DMS53 (cell line): ENCODE measurements around the gene ITGB3.

Experiments
- DNase-seq: peaks from one replicate; lab custom pipeline; 2025; lab: John Stamatoyannopoulos, UW

ITGB3 gene

GRCh38 chr17:47276444-47276843 is 22.8 kb downstream of the ITGB3 start:
- DNase-seq, result no peak

DNA sequence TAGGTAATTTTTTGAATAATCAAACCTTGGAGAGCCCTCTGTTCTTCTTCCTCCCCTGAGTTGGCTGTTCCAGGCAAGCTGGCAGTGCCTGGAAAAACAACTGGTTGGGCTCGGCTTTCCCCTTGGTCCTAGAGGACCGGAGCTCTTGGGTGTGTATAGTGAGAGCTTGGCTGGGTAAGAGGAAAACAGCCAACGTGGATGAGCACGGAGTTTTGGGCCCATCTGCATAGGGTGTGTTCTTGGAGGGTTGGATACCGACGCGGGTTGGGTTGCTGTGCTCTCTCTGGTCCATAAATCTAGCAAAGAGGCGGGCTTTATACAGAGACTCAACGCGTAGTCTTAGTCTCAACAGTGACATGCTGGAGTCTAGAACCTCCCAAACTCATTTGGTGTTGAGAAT is 23.2 kb downstream of the ITGB3 start:
- peak; percentile 90 for DNase-seq

GRCh38 chr17:47277921-47278320 is 24.3 kb downstream of the ITGB3 start:
- DNase-seq, result no peak

- no peak for DNase-seq
Observed at GRCh38 chr17:47278561-47278960, 24.9 kb downstream of the ITGB3 start.

DNA sequence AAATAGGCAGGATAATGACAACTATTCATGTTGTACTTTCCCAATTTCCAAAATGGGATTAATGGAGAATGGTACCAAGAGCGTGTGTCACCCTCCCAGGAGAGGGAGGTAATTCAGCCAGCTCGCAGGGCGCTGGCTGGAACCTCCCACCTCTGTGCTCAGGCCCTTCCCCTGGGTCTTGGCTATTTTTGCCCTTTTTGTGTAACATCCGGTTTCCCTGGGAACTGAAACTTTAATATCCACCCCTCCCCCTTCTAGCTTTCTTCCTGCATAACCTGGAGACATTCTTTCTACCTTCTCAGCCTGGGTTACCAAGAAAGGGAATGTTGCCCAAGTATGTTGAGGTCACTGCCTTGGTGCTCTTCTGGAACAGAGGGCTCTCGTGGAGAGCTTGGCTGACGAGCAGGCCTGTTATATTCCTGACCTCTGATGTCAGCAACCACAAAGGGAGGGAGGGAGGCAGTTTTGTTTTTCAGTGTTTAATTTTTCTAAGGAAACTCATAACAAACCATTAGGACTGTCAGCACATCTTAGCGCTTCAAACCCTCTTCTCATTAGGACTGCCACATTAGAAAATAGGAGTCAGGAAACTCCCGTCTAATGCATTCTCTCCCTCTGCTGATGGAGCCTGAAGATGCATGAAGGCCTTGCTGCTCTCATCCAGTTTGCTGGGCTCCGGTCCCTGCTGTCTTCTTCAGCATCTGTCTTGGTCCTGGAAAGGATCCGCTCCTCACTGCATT is 25.6 kb downstream of the ITGB3 start:
- DNase-seq, result no peak

- no peak for DNase-seq
Observed at GRCh38 chr17:47280072-47280811, 26.6 kb downstream of the ITGB3 start.

GRCh38 chr17:47281216-47281615 is 27.6 kb downstream of the ITGB3 start:
- DNase-seq, result no peak

DNA sequence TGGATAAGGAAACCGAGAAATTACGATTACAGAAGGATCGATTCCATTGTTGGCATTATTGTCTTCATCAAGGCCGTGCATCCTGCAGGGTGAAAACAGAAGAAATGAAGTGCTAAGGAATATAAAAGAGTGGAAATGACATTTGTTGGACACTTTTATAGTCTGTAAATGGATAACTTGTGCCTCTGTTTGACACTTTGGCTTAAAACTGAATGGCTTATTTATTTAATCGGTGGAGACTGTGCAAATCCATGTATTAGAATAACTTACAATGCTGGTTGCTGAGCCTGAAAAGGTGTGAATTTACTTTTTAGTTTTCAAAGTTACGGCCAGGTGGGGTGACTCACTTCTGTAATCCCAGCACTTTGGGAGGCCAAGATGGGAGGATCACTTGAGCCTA is 31.4 kb downstream of the ITGB3 start:
- no peak for DNase-seq

DNA sequence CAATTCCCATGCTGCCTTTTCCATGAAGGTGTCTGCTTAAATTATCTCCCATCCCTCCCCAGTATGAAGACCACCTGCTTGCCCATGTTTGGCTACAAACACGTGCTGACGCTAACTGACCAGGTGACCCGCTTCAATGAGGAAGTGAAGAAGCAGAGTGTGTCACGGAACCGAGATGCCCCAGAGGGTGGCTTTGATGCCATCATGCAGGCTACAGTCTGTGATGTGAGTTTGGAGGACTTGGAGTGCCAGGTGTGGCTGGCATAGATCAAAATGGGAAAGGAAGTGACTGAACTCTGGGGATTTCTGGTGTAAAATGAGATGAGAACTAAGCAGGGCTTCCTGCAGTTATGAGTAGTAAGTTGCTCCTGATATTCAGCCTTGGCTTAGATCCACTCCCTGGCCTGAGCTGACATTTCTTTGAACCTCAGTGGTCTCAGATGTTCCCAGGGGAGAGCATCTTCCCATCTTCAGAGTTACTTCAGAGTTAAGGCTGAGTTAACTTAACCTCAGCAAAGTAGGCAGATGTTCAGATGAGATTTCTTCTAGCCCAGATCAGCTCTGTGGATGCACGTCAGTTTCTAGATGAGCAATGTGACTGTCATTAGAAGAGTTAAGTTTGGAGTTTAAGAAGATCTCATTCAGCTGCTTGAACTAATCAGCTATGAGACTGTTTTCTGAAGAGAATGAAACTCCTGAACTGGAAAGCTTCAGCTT is 32.7 kb downstream of the ITGB3 start:
- no peak for DNase-seq

- no peak for DNase-seq
Observed at GRCh38 chr17:47287068-47287467, 33.4 kb downstream of the ITGB3 start.

DNA sequence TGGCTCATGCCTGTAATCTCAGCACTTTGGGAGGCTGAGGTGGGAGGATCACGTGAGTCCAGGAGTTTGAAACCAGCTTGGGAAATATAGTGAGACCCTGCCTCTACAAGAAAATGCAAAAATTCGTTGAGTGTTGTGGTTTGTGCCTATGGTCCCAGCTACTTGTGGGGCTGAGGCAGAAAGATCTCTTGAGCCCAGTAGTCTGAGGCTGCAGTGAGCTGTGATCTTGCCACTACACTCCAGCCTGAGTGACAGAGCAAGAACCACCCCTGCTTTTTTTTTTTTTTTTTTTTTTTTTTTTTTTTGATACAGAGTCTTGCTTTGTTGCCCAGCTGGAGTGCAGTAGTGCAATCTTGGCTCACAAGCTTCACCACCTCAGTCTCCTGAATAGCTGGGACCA is 34.0 kb downstream of the ITGB3 start:
- DNase-seq, result no peak

DNA sequence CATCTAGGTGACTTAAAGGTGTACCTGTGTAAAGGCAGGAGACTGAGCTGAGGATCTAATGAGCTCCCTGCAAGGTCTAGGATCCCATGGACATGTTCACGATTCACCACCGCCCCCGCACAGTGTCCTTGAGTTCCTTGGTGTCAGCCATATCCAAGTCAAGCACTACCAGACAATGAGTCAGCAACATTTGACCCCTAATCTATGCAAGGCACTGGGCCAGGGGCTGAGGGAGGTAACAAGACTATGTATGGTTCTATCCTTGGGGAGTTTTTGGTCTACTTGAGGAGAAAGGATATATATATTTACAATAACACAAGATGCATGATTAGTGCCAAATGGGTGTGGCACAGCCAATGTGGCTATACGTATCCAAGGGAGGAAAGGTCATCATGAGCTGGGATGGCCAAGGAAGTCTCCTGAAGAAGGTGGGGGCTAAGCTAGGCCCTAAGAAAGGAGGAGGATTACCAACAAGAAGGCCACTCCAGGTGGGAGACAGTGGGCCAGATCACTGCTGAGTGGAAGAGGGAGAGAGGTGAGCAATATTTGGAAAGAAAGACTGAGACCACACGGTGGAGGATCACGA is 35.0 kb downstream of the ITGB3 start:
- no peak for DNase-seq

- no peak for DNase-seq
Observed at GRCh38 chr17:47289302-47289701, 35.7 kb downstream of the ITGB3 start.

- no peak for DNase-seq
Observed at GRCh38 chr17:47290870-47291241, 37.2 kb downstream of the ITGB3 start.

- no peak for DNase-seq
Observed at GRCh38 chr17:47291242-47291873, 37.7 kb downstream of the ITGB3 start.

- no peak for DNase-seq
Observed at GRCh38 chr17:47292206-47292605, 38.6 kb downstream of the ITGB3 start.

DNA sequence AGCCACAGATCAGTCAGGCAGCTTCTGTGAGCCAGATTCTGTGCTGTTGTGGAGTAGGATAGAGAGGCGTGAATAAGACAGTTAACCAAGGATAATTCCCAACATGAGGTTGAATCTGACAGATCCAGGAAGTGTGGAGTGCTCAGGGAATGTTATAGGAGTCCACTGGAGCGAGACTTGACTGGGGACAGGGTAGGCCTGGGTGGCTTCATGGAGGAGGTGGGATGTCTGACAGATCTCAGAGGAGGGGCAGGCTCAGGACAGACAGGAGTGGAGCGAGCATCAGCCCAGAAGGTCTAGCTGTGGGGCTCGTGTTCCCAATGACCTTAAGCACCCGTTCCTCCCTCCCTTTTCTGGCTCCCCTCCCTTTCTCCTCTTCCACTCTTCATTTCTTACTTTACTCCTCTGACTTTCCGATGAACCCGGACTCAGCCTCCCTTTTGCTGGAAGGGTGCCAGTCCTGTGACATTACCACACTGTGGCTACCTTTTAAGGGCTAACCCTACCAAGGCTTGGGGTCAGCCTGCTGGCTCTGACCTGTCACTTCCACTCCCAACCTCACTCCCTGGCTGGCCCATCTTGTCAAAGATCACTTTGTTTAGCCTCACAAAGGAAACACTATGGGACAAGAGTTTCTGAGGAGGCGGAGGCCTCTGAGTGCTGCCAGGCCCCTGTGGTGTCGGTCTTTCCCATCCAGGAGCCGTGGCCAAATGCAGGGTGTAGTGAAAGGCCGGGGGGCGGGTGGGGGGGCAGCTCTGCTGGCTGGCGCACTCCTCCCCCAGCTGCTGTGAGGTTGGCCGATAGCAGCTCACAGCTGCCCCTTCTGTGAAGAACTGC is 41.6 kb downstream of the ITGB3 start:
- no peak for DNase-seq

- no peak for DNase-seq
Observed at GRCh38 chr17:47295874-47296255, 42.2 kb downstream of the ITGB3 start.

DNA sequence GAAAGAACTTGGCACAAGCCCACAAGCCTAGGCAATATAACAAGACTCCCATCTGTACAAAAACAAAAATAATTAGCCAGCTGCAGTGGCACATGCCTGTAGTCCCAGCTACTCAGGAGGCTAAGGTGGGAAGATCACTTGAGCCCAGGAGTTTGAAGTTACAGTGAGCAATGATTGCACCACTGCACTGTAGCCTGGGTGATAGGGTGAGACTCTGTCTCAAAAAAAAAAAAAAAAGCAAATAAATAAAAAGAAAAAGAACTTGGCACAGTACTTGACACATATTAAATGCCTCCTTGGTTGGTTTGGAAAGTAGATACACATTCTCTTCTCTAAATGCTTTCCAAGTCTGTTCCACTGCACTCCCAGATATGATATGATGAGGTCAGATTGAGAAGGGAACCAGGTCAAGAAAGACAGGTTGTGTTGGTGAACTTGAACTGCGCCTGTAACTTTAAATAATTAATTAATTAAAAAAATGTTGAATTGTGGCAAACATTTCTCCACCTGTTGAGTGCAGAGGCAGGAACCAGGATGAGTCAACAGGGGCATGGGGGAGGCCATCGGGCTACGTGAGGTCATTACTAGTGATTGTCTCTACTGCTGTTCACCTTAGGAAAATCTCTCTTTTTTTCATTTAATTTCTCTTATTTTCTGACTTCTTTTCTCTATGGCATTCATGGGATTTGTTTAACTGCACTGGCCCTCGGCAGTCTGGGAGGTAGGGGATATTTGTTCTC is 44.2 kb downstream of the ITGB3 start:
- DNase-seq, result no peak

DNA sequence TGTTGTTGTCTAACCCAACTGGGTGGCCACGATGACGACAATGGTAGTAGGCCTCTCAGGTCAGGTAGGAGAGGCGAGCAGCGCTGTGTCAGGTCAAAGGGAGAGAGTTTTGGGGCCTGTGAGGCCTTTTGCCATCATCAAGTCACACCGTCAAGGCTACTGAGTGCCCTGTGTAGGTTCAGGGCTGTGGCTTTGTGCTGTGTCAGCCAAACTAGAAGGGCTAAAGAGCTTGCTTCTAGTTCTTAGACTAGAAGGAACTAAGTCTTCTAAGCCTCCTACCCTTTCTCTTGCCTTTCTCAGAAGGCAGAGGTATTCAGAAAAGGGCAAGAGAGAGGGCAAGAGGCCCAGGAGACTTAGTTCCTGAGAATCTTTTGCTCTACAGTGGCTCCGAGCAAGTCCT is 45.1 kb downstream of the ITGB3 start:
- no peak for DNase-seq
